ENCODE measurements around the gene CHRFAM7A. TPM values are rescaled to one million over a fixed set of nuclear protein-coding genes. Genes with fewer than 3 reads are reported as not detected.
"Not testable (repeated sequence)": the region's sequence is repeated elsewhere in the genome, so short reads cannot be mapped to it uniquely, and the experiment has no call there.

CHRFAM7A gene
- total RNA-seq, 1 donor: 0.72 TPM

- not testable (repeated sequence) for H3K4me2 ChIP-seq (ENCODE audit: insufficient read depth, low read length); H4K20me1 ChIP-seq (ENCODE audit: insufficient read depth, low read length); H3K79me2 ChIP-seq (ENCODE audit: insufficient read depth, low read length); H3K27me3 ChIP-seq (ENCODE audit: insufficient read depth, low read length); H3K4me3 ChIP-seq (ENCODE audit: insufficient read depth, low read length); H3K36me3 ChIP-seq (ENCODE audit: insufficient read depth, low read length); H3K4me1 ChIP-seq (ENCODE audit: insufficient read depth, low read length); H3K27ac ChIP-seq (ENCODE audit: low read depth, low read length); H3K9me3 ChIP-seq (ENCODE audit: low read depth, low read length); DNase-seq (ENCODE audit: insufficient read length, low spot score, missing footprints); H2AFZ ChIP-seq (ENCODE audit: low read length)
Observed at GRCh38 chr15:30377082-30377413, 16.3 kb downstream of the CHRFAM7A start.

DNA sequence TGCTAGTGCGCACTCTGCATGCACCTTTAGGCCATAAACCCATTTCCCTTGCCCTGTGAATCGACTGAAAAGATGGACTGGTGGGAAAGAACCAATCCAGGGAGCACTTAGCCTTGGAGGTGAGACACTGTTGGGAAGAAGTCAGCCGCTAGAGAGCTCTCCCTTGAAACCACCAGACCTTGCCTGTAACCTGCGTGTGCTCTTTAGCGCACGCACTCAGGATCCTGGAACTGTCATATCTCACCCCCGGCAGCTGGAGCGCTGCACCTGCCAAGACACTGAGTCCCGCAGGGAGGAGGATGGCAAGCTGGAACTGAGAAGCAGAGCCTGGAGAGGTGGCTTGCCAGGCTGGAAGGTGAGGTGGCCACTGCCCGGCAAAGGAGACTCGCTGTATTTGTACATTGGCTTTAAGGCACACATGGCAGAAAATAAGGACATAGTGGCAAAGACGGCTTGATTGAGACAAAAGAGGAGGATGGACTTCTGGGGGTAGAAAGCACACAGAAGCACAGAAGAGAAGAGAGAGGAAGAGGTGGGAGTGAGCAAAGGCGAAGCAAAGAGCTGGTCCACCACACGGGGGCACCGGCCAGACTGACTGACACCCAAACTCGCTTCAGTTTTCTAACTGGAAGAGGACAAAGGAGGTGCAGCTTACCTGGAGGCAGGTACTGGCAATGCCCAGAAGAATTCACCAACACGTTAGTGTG is 16.8 kb downstream of the CHRFAM7A start:
- not testable (repeated sequence) for H3K4me1 ChIP-seq (ENCODE audit: insufficient read depth, low read length); H3K9me3 ChIP-seq (ENCODE audit: low read depth, low read length); DNase-seq (ENCODE audit: insufficient read length, low spot score, missing footprints); H3K27ac ChIP-seq (ENCODE audit: low read depth, low read length); H2AFZ ChIP-seq (ENCODE audit: low read length); H3K36me3 ChIP-seq (ENCODE audit: insufficient read depth, low read length); H3K4me3 ChIP-seq (ENCODE audit: insufficient read depth, low read length); H4K20me1 ChIP-seq (ENCODE audit: insufficient read depth, low read length); H3K4me2 ChIP-seq (ENCODE audit: insufficient read depth, low read length); H3K79me2 ChIP-seq (ENCODE audit: insufficient read depth, low read length); H3K27me3 ChIP-seq (ENCODE audit: insufficient read depth, low read length)

GRCh38 chr15:30375872-30376271 is 17.5 kb downstream of the CHRFAM7A start:
- not testable (repeated sequence) for H3K9me3 ChIP-seq (ENCODE audit: low read depth, low read length); H3K79me2 ChIP-seq (ENCODE audit: insufficient read depth, low read length); H3K4me2 ChIP-seq (ENCODE audit: insufficient read depth, low read length); H2AFZ ChIP-seq (ENCODE audit: low read length); DNase-seq (ENCODE audit: insufficient read length, low spot score, missing footprints); H4K20me1 ChIP-seq (ENCODE audit: insufficient read depth, low read length); H3K36me3 ChIP-seq (ENCODE audit: insufficient read depth, low read length); H3K4me3 ChIP-seq (ENCODE audit: insufficient read depth, low read length); H3K27me3 ChIP-seq (ENCODE audit: insufficient read depth, low read length); H3K27ac ChIP-seq (ENCODE audit: low read depth, low read length); H3K4me1 ChIP-seq (ENCODE audit: insufficient read depth, low read length)

GRCh38 chr15:30374862-30375261 is 18.5 kb downstream of the CHRFAM7A start:
- H3K4me1 ChIP-seq (ENCODE audit: insufficient read depth, low read length); H4K20me1 ChIP-seq (ENCODE audit: insufficient read depth, low read length); H3K9me3 ChIP-seq (ENCODE audit: low read depth, low read length); H3K27me3 ChIP-seq (ENCODE audit: insufficient read depth, low read length); DNase-seq (ENCODE audit: insufficient read length, low spot score, missing footprints); H3K79me2 ChIP-seq (ENCODE audit: insufficient read depth, low read length); H3K4me2 ChIP-seq (ENCODE audit: insufficient read depth, low read length); H3K27ac ChIP-seq (ENCODE audit: low read depth, low read length); H2AFZ ChIP-seq (ENCODE audit: low read length); H3K4me3 ChIP-seq (ENCODE audit: insufficient read depth, low read length); H3K36me3 ChIP-seq (ENCODE audit: insufficient read depth, low read length): not testable (repeated sequence)

DNA sequence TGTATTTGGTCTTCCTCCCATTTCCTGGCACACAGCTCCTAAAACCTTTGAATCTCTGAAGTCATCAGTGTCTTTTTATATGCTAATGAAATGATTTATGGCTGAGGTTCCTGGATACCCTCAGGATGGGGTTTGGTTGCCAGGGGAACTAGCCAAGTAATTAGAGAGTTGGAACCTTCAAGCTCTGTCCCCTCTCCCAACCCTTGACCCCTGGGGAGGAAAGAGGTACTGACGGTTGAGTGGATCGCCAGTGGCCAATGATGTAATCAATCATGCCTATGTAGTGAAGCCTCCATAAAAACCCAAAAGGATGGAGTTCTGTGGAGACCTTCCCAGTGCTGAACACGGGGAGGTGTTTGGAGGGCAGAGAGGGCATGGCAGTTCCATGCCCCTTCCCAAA is 25.1 kb downstream of the CHRFAM7A start:
- not testable (repeated sequence) for H3K4me3 ChIP-seq (ENCODE audit: insufficient read depth, low read length); H4K20me1 ChIP-seq (ENCODE audit: insufficient read depth, low read length); H3K4me1 ChIP-seq (ENCODE audit: insufficient read depth, low read length); H2AFZ ChIP-seq (ENCODE audit: low read length); H3K4me2 ChIP-seq (ENCODE audit: insufficient read depth, low read length); H3K9me3 ChIP-seq (ENCODE audit: low read depth, low read length); H3K27me3 ChIP-seq (ENCODE audit: insufficient read depth, low read length); H3K27ac ChIP-seq (ENCODE audit: low read depth, low read length); H3K36me3 ChIP-seq (ENCODE audit: insufficient read depth, low read length); DNase-seq (ENCODE audit: insufficient read length, low spot score, missing footprints); H3K79me2 ChIP-seq (ENCODE audit: insufficient read depth, low read length)

DNA sequence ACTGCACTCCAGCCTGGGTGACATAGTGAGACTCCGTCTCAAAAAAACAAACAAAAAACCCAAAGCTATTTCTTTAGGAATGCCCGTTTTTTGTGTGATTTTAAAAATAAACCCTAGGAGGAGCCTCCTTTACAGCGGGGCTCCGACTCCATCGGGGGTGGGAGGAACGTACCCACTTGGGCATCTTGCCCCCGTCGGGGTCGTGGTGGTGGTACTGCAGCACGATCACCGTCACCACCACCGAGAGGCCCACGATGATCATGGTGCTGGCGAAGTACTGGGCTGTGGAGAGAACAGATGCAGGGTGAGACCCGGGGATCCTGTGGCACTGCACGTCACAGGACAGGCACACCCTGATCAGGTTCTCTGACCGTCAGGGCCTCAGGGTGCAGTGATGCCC is 26.1 kb downstream of the CHRFAM7A start:
- H3K4me1 ChIP-seq (ENCODE audit: insufficient read depth, low read length); H3K79me2 ChIP-seq (ENCODE audit: insufficient read depth, low read length); DNase-seq (ENCODE audit: insufficient read length, low spot score, missing footprints); H3K27ac ChIP-seq (ENCODE audit: low read depth, low read length); H4K20me1 ChIP-seq (ENCODE audit: insufficient read depth, low read length); H3K4me3 ChIP-seq (ENCODE audit: insufficient read depth, low read length); H3K36me3 ChIP-seq (ENCODE audit: insufficient read depth, low read length); H3K4me2 ChIP-seq (ENCODE audit: insufficient read depth, low read length); H3K9me3 ChIP-seq (ENCODE audit: low read depth, low read length); H2AFZ ChIP-seq (ENCODE audit: low read length); H3K27me3 ChIP-seq (ENCODE audit: insufficient read depth, low read length): not testable (repeated sequence)

GRCh38 chr15:30361404-30361803 is 31.9 kb downstream of the CHRFAM7A start:
- not testable (repeated sequence) for H3K4me1 ChIP-seq (ENCODE audit: insufficient read depth, low read length); DNase-seq (ENCODE audit: insufficient read length, low spot score, missing footprints); H3K36me3 ChIP-seq (ENCODE audit: insufficient read depth, low read length); H3K27ac ChIP-seq (ENCODE audit: low read depth, low read length); H2AFZ ChIP-seq (ENCODE audit: low read length); H3K27me3 ChIP-seq (ENCODE audit: insufficient read depth, low read length); H3K9me3 ChIP-seq (ENCODE audit: low read depth, low read length); H3K79me2 ChIP-seq (ENCODE audit: insufficient read depth, low read length); H3K4me2 ChIP-seq (ENCODE audit: insufficient read depth, low read length); H3K4me3 ChIP-seq (ENCODE audit: insufficient read depth, low read length); H4K20me1 ChIP-seq (ENCODE audit: insufficient read depth, low read length)

- H3K79me2 ChIP-seq (ENCODE audit: insufficient read depth, low read length); H2AFZ ChIP-seq (ENCODE audit: low read length); H3K4me2 ChIP-seq (ENCODE audit: insufficient read depth, low read length); H4K20me1 ChIP-seq (ENCODE audit: insufficient read depth, low read length); DNase-seq (ENCODE audit: insufficient read length, low spot score, missing footprints); H3K4me1 ChIP-seq (ENCODE audit: insufficient read depth, low read length); H3K9me3 ChIP-seq (ENCODE audit: low read depth, low read length); H3K27ac ChIP-seq (ENCODE audit: low read depth, low read length); H3K27me3 ChIP-seq (ENCODE audit: insufficient read depth, low read length); H3K36me3 ChIP-seq (ENCODE audit: insufficient read depth, low read length); H3K4me3 ChIP-seq (ENCODE audit: insufficient read depth, low read length): not testable (repeated sequence)
Observed at GRCh38 chr15:30360990-30361389, 32.4 kb downstream of the CHRFAM7A start.

- H3K27me3 ChIP-seq (ENCODE audit: insufficient read depth, low read length); H3K9me3 ChIP-seq (ENCODE audit: low read depth, low read length): not testable (repeated sequence)
Observed at GRCh38 chr15:30355043-30355442, 38.3 kb downstream of the CHRFAM7A start.

More at GRCh38 chr15:30355043-30355442, 38.3 kb downstream of the CHRFAM7A start:
- not testable (repeated sequence) for H4K20me1 ChIP-seq (ENCODE audit: insufficient read depth, low read length); H3K4me3 ChIP-seq (ENCODE audit: insufficient read depth, low read length); H3K4me1 ChIP-seq (ENCODE audit: insufficient read depth, low read length); H3K27ac ChIP-seq (ENCODE audit: low read depth, low read length); H3K79me2 ChIP-seq (ENCODE audit: insufficient read depth, low read length); DNase-seq (ENCODE audit: insufficient read length, low spot score, missing footprints); H3K4me2 ChIP-seq (ENCODE audit: insufficient read depth, low read length); H2AFZ ChIP-seq (ENCODE audit: low read length); H3K36me3 ChIP-seq (ENCODE audit: insufficient read depth, low read length)

Measured in osteoblast (primary cell).